Omental fat pad (tissue), 4 donors: ENCODE results near the gene RGMB. TPM values are rescaled to one million over a fixed set of nuclear protein-coding genes. Genes with fewer than 3 reads are reported as not detected.
"Not testable (repeated sequence)": the region's sequence is repeated elsewhere in the genome, so short reads cannot be mapped to it uniquely, and the experiment has no call there.

Experiments
- ATAC-seq: fragments of 150-250 bp; one replicate; pipeline ENCODE4 v1.9.1; 2016; ENCODE audit warnings: mild to moderate bottlenecking, moderate library complexity; ENCODE audit not compliant: low FRiP score
- DNase-seq: peaks from one replicate; pipeline ENCODE4 v3.0.0-alpha.2; 2019; ENCODE audit warnings: low spot score
- total RNA-seq, 4 donors: library from RNA; depleted of rRNA; stranded (reverse); fragments of >200 nt; gene quantifications; one replicate each; pipeline ENCODE4 v1.1.0, GENCODE V29; 2016
- TF ChIP-seq, protein P1 (sequence below), 3 donors: fragments of 450-650 bp; IDR thresholded peaks; one replicate each; pipeline ENCODE4 v1.5.1; 2016 to 2017; ENCODE audit warnings: antibody characterized with exemption in 3 of 3, mild to moderate bottlenecking in 3 of 3, moderate library complexity in 2 of 3

Gene RGMB
- total RNA-seq = 10 to 100 TPM; 15.0 to 28.5 (median 21.3) TPM

DNA sequence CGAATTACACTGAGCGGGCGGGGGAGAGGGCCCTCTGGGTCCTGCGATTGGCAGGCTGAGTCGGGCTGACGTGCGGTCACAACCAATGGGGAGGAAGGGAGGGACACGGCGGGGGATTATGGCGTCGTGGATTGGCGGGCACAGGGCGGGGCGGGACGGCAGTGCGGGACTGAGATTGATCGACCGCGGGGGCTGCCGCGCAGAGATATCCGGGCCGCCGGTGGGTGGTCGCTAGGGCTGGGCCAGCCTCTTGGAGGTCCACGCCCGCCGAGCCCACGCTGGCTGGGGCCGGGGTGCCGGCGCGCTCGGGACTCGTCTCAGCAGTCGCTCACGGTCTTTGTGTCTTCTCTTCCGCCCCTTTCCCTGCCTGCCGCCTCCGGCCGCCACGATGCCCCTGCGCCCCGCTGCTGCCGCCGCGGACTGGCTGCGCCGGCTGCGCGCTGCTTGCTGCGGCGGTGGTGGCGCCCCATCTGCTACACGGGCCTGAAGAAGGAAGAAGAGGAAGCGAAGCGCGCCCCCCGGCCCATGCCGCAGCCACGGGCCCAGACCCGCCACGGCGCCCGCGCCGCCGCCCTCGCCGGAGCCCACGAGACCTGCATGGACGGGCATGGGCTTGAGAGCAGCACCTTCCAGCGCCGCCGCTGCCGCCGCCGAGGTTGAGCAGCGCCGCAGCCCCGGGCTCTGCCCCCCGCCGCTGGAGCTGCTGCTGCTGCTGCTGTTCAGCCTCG, at the start of gene RGMB:
Gene RGMB, plus strand, starts transcription at position 200 of the 728 bp plus-strand sequence. Its CDS starts 408 bp downstream, at position 608.
- peak; percentile 95 for ATAC-seq
- TF ChIP-seq, protein P1, sequence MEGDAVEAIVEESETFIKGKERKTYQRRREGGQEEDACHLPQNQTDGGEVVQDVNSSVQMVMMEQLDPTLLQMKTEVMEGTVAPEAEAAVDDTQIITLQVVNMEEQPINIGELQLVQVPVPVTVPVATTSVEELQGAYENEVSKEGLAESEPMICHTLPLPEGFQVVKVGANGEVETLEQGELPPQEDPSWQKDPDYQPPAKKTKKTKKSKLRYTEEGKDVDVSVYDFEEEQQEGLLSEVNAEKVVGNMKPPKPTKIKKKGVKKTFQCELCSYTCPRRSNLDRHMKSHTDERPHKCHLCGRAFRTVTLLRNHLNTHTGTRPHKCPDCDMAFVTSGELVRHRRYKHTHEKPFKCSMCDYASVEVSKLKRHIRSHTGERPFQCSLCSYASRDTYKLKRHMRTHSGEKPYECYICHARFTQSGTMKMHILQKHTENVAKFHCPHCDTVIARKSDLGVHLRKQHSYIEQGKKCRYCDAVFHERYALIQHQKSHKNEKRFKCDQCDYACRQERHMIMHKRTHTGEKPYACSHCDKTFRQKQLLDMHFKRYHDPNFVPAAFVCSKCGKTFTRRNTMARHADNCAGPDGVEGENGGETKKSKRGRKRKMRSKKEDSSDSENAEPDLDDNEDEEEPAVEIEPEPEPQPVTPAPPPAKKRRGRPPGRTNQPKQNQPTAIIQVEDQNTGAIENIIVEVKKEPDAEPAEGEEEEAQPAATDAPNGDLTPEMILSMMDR (IDR thresholded peaks at IDR 0.05) = no peak
- DNase-seq = peak; percentile 84

GRCh38 chr5:98726258-98726657, 47.2 kb upstream of the RGMB start:
- ATAC-seq (no peak), DNase-seq (no peak)
- TF ChIP-seq, protein P1 (IDR thresholded peaks at IDR 0.05) = no peak

DNA sequence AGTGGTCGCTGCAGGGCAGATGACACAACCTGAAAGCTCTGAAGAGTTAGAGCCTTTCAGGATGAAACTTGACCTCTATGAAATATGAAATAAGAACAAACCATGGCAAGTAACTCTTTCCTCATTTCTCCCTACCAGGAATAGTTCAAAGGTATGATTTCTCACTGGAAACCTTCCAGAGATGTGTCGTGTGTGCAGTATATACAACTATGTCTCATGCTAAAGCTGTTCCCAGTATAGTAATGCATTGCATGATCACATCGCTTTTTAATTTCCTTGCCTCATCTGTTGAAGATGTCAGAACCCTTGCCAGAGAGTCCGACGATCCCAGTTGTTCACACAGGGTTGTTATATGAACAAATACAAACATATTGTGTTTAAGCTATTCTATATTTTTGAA, 45.8 kb upstream of the RGMB start:
- ATAC-seq (no peak), DNase-seq (no peak)
- TF ChIP-seq, protein P1 (IDR thresholded peaks at IDR 0.05) = no peak

DNA sequence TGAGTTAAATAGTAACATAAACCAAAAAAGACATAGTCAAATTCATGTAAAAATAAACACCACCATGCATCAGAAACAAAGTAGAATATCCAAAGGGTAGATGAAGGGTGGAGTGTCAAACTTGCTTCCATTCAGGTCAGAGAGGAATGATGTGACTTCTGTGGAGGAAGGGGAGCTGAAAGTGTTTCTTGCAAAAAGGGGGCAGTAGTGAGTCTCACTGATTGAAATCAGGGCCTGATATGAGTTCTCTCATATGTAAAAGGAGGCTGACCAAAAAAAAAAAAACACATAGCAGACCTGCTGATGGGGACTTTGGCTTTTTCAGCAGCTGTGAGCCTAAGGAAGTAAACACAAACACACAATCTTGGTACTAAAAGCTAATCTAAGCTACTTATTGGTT, 38.8 kb upstream of the RGMB start:
- DNase-seq (no peak), ATAC-seq (no peak)
- TF ChIP-seq, protein P1 (IDR thresholded peaks at IDR 0.05) = no peak

DNA sequence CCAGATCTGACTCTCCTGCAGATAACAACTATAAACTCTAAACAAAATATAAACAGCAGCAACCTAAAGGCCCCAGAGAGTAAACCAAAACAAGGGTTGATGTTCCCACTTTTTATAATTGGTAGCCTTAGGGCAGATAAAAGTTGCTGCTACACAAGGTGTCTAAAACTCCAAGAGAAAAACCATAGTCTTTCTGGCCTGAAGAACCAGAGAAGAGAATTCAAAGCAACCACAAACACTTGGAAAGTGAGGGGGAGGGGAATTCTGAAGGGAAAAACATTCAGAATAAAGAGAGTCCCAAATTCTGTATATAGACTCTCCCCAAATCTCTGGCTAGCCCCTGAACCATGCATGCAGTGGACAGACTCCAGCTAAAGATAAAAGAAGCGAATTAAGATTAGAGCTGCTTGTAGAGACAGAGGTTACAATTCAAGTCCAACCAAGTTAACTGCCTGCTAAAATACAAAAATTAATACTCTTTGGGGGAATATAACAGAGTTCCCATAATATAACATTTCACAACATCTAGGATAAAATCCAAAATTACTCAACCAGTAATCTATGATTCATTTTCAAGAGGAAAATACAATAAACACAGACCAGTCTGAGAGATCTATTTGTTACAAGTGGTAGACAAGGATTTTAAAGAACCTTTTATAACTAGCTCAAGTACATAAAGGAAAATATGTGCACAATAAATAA, 37.5 kb upstream of the RGMB start:
- DNase-seq (no peak), ATAC-seq (no peak)
- TF ChIP-seq, protein P1 (IDR thresholded peaks at IDR 0.05) = no peak

GRCh38 chr5:98736753-98737152, 36.7 kb upstream of the RGMB start:
- DNase-seq = no peak
- TF ChIP-seq, protein P1 (IDR thresholded peaks at IDR 0.05) = no peak
- no peak for ATAC-seq

DNA sequence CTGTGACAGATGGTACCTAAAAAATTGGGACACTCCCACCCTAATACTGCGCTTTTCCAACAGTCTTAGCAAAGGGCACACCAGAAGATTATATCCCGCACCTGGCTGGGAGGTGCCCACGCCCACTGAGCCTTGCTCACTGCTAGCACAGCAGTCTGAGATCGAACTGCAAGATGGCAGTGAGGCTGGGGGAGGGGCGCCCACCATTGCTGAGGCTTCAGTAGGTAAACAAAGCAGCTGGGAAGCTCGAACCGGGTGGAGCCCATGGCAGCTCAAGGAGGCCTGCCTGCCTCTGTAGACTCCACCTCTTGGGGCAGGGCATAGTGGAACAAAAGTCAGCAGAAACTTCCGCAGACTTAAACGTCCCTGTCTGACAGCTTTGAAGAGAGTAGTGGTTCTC, 36.0 kb upstream of the RGMB start:
- ATAC-seq, DNase-seq: not testable (repeated sequence)

DNA sequence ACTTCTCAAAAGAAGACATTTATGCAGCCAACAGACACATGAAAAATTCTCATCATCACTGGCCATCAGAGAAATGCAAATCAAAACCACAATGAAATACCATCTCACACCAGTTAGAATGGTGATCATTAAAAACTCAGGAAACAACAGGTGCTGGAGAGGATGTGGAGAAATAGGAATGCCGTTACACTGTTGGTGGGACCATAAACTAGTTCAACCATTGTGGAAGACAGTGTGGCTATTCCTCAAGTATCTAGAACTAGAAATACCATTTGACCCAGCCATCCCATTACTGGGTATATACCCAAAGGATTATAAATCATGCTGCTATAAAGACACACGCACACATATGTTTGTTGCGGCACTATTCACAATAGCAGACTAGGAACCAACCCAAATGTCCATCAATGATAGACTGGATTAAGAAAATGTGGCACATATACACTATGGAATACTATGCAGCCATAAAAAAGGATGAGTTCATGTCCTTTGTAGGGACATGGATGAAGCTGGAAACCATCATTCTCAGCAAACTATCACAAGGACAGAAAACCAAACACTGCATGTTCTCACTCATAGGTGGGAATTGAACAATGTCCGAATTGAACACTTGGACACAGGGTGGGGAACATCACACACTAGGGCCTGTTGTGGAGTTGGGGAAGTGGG, 34.8 kb upstream of the RGMB start:
- DNase-seq, ATAC-seq: not testable (repeated sequence)
